ENCODE data around the gene CBY1. TPM values are rescaled to one million over a fixed set of nuclear protein-coding genes. Genes with fewer than 3 reads are reported as not detected.
"Not testable (repeated sequence)": the region's sequence is repeated elsewhere in the genome, so short reads cannot be mapped to it uniquely, and the experiment has no call there.

CBY1 gene
- total and polyA plus RNA-seq, 12 donors = 23.8 to 96.0 (median 46.9) TPM

- no peak overlapping the region for H3K4me3 ChIP-seq
- H3K9me3 ChIP-seq (replicated peaks in 1 of 3) = no peaks in the 10 kb centered on the region
- no peak overlapping the region for H3K27ac ChIP-seq
- 75 to 100% (median 90%) methylated on average over 1 to 2 of the region's 2 CpGs for WGBS, 4 donors
- intact Hi-C loops (cut with DNase I) = no loop called here
- H3K27me3 ChIP-seq = no peaks in the 10 kb centered on the region
- no peak for DNase-seq
- no peaks in the 10 kb centered on the region for H3K4me1 ChIP-seq (replicated peaks in 1 of 2)
- TF ChIP-seq CTCF (IDR thresholded peaks at IDR 0.05) = no peak
- TF ChIP-seq POLR2A (IDR thresholded peaks at IDR 0.05) = no peak
- no peaks in the 10 kb centered on the region for H3K36me3 ChIP-seq (replicated peaks in 1 of 2)
These were observed 18.2 kb upstream of the CBY1 start for GRCh38 chr22:38638216-38638615.

GRCh38 chr22:38638728-38639127 lies 17.7 kb upstream of the CBY1 start:
- TF ChIP-seq CTCF (IDR thresholded peaks at IDR 0.05) (no peak), POLR2A (IDR thresholded peaks at IDR 0.05) (no peak)
- no peak overlapping the region for H3K27ac ChIP-seq
- 76 to 94% (median 80%) methylated on average over 3 of the region's 3 CpGs for WGBS, 4 donors
- H3K36me3 ChIP-seq (replicated peaks in 1 of 2) = no peaks in the 10 kb centered on the region
- DNase-seq = no peak
- no peaks in the 10 kb centered on the region for H3K27me3 ChIP-seq
- H3K4me1 ChIP-seq (replicated peaks in 1 of 2) = no peaks in the 10 kb centered on the region
- H3K4me3 ChIP-seq = no peak overlapping the region
- intact Hi-C loops (cut with DNase I) = no loop called here
- no peaks in the 10 kb centered on the region for H3K9me3 ChIP-seq (replicated peaks in 1 of 3)

- intact Hi-C loops (cut with DNase I) = no loop called here
- Histone ChIP-seq H3K4me1 (replicated peaks in 1 of 2) (no peaks in the 10 kb centered on the region), H3K27me3 (no peaks in the 10 kb centered on the region), H3K36me3 (replicated peaks in 1 of 2) (no peaks in the 10 kb centered on the region), H3K9me3 (replicated peaks in 1 of 3) (no peaks in the 10 kb centered on the region), H3K4me3 (no peak overlapping the region), H3K27ac (no peak overlapping the region)
- 92 to 97% (median 93%) methylated on average over 12 to 13 of the region's 13 CpGs for WGBS, 4 donors
- DNase-seq = no peak
- TF ChIP-seq POLR2A (IDR thresholded peaks at IDR 0.05) = no peak
- no peak for TF ChIP-seq CTCF (IDR thresholded peaks at IDR 0.05)
These were observed 14.9 kb upstream of the CBY1 start for GRCh38 chr22:38641476-38642040.

- H3K9me3 ChIP-seq (replicated peaks in 1 of 3); H3K36me3 ChIP-seq (replicated peaks in 1 of 2); H3K4me3 ChIP-seq; DNase-seq; H3K27ac ChIP-seq; H3K27me3 ChIP-seq; H3K4me1 ChIP-seq (replicated peaks in 1 of 2); intact Hi-C loops (cut with DNase I): not testable (repeated sequence)
- 92 to 96% (median 95%) methylated on average over 4 to 5 of the region's 5 CpGs for WGBS, 4 donors
These were observed 12.2 kb upstream of the CBY1 start for GRCh38 chr22:38644245-38644644.

- Histone ChIP-seq H3K27me3 (no peaks in the 10 kb centered on the region), H3K4me1 (replicated peaks in 1 of 2) (no peaks in the 10 kb centered on the region), H3K27ac (no peak overlapping the region), H3K9me3 (replicated peaks in 1 of 3) (no peaks in the 10 kb centered on the region), H3K36me3 (replicated peaks in 1 of 2) (no peaks in the 10 kb centered on the region), H3K4me3 (no peak overlapping the region)
- TF ChIP-seq CTCF (IDR thresholded peaks at IDR 0.05) (no peak), POLR2A (IDR thresholded peaks at IDR 0.05) (no peak)
- intact Hi-C loops (cut with DNase I) = no loop called here
- no peak for DNase-seq
- 93 to 94% (median 94%) methylated on average over 6 of the region's 6 CpGs for WGBS, 4 donors
These were observed 11.0 kb upstream of the CBY1 start for GRCh38 chr22:38645430-38645829.
